Measurements from ENCODE around the gene NPAS1.

GRCh38 chr19:47039239-47039874, 19.7 kb downstream of the NPAS1 start:
- TF ChIP-seq CTCF (IDR thresholded peaks at IDR 0.05; ENCODE audit: poor library complexity) (no peak), EZH2 (IDR thresholded peaks at IDR 0.05; ENCODE audit: borderline replicate concordance) (no peak), EZH2phosphoT487 (IDR thresholded peaks at IDR 0.05; ENCODE audit: low read depth, severe bottlenecking, unreplicated experiment) (no peak)
